H9 (cell line): Measurements from ENCODE around the gene KCNN3. TPM values are rescaled to one million over a fixed set of nuclear protein-coding genes. Genes with fewer than 3 reads are reported as not detected.

Experiments used
- DNase-seq: peaks from one replicate; pipeline ENCODE4 v3.0.0-alpha.2; 2017
- H2AFZ ChIP-seq: one replicate; pipeline ENCODE4 v1.6.1; 2013; ENCODE audit warnings: mild to moderate bottlenecking, low read length, control low read depth, moderate library complexity
- H2AK5ac ChIP-seq: 2 replicates; pipeline ENCODE4 v1.6.1; 2013; ENCODE audit warnings: low read length, control low read depth, mixed read lengths; ENCODE audit not compliant: insufficient read length
- H2BK120ac ChIP-seq: one replicate; pipeline ENCODE4 v1.6.1; 2013; ENCODE audit warnings: low read depth, mild to moderate bottlenecking, low read length, control low read depth, inconsistent platforms; ENCODE audit not compliant: poor library complexity, severe bottlenecking
- H2BK12ac ChIP-seq: 2 replicates; pipeline ENCODE4 v1.6.1; 2013; ENCODE audit warnings: low read length, control low read depth, mixed read lengths, low read depth; ENCODE audit not compliant: insufficient read length
- H2BK15ac ChIP-seq: 2 replicates; pipeline ENCODE4 v1.6.1; 2013; ENCODE audit warnings: low read depth, low read length, control low read depth
- H2BK20ac ChIP-seq: one replicate; pipeline ENCODE4 v1.6.1; 2013; ENCODE audit warnings: low read depth, mild to moderate bottlenecking, low read length, control low read depth, inconsistent platforms; ENCODE audit not compliant: poor library complexity, severe bottlenecking
- H2BK5ac ChIP-seq: 2 replicates; pipeline ENCODE4 v1.6.1; 2013; ENCODE audit warnings: low read length, control low read depth, mixed read lengths; ENCODE audit not compliant: insufficient read length
- H3K14ac ChIP-seq: 2 replicates; pipeline ENCODE4 v1.6.1; 2013; ENCODE audit warnings: low read length, control low read depth; ENCODE audit not compliant: insufficient read depth
- H3K18ac ChIP-seq: 2 replicates; pipeline ENCODE4 v1.6.1; 2013; ENCODE audit warnings: low read depth, mild to moderate bottlenecking, mixed read lengths, low read length, control low read depth; ENCODE audit not compliant: insufficient read length
- H3K23ac ChIP-seq: 2 replicates; pipeline ENCODE4 v1.6.1; 2013; ENCODE audit warnings: low read length, control low read depth, mixed read lengths, low read depth; ENCODE audit not compliant: insufficient read length
- H3K23me2 ChIP-seq: 2 replicates; pipeline ENCODE4 v1.6.1; 2013; ENCODE audit warnings: low read depth, mild to moderate bottlenecking, mixed read lengths, low read length, control low read depth; ENCODE audit not compliant: insufficient read length, poor library complexity, severe bottlenecking
- H3K27ac ChIP-seq: 2 replicates; pipeline ENCODE4 v1.5.1; 2013; ENCODE audit warnings: low read length, control low read depth, mixed read lengths, low read depth; ENCODE audit not compliant: insufficient read length
- H3K27me3 ChIP-seq: 2 replicates; pipeline ENCODE4 v1.6.1; 2013; ENCODE audit warnings: low read length, control low read depth, inconsistent platforms; ENCODE audit not compliant: insufficient read depth
- H3K4ac ChIP-seq: 2 replicates; pipeline ENCODE4 v1.6.1; 2013; ENCODE audit warnings: low read depth, mild to moderate bottlenecking, control low read depth, inconsistent platforms, low read length, moderate library complexity
- H3K4me1 ChIP-seq: 2 replicates; pipeline ENCODE4 v1.6.1; 2013; ENCODE audit warnings: low read length, control low read depth, inconsistent platforms; ENCODE audit not compliant: insufficient read depth
- H3K4me2 ChIP-seq: 2 replicates; pipeline ENCODE4 v1.6.1; 2013; ENCODE audit warnings: low read length, control low read depth, mixed read lengths; ENCODE audit not compliant: insufficient read length, insufficient read depth
- H3K56ac ChIP-seq: 2 replicates; pipeline ENCODE4 v1.6.1; 2013; ENCODE audit warnings: low read depth, mild to moderate bottlenecking, mixed read lengths, low read length, control low read depth; ENCODE audit not compliant: insufficient read length
- H3K79me1 ChIP-seq: 2 replicates; pipeline ENCODE4 v1.6.1; 2013; ENCODE audit warnings: low read depth, mild to moderate bottlenecking, moderate library complexity, low read length, control low read depth, inconsistent platforms; ENCODE audit not compliant: insufficient read depth, poor library complexity, severe bottlenecking
- H3K79me2 ChIP-seq: 2 replicates; pipeline ENCODE4 v1.6.1; 2013; ENCODE audit warnings: low read length, control low read depth, inconsistent platforms; ENCODE audit not compliant: insufficient read depth
- H3K9ac ChIP-seq: 2 replicates; pipeline ENCODE4 v1.6.1; 2013; ENCODE audit warnings: low read length, control low read depth, mixed read lengths; ENCODE audit not compliant: insufficient read length; ENCODE audit errors: extremely low read depth
- H3K9me3 ChIP-seq: one replicate; pipeline ENCODE4 v1.6.1; 2013; ENCODE audit warnings: low read depth, low read length, inconsistent platforms; ENCODE audit not compliant: control insufficient read depth
- H3T11ph ChIP-seq: one replicate; pipeline ENCODE4 v1.6.1; 2013; ENCODE audit warnings: mild to moderate bottlenecking, low read length, control low read depth, inconsistent platforms
- H4K20me1 ChIP-seq: one replicate; pipeline ENCODE4 v1.6.1; 2013; ENCODE audit not compliant: control insufficient read depth, insufficient read length, insufficient read depth
- H4K5ac ChIP-seq: 2 replicates; pipeline ENCODE4 v1.6.1; 2013; ENCODE audit warnings: low read depth, mild to moderate bottlenecking, mixed read lengths, low read length, control low read depth; ENCODE audit not compliant: insufficient read length
- H4K8ac ChIP-seq: replicated peaks from 2 replicates; pipeline ENCODE4 v1.6.1; 2013; ENCODE audit warnings: low read length, control low read depth, mixed read lengths, low read depth; ENCODE audit not compliant: insufficient read length
- H4K91ac ChIP-seq: 2 replicates; pipeline ENCODE4 v1.6.1; 2013; ENCODE audit warnings: low read depth, mild to moderate bottlenecking, moderate library complexity, mixed read lengths, low read length, control low read depth; ENCODE audit not compliant: insufficient read length
- H3K27ac Mint-ChIP-seq, 3 experiments: 2 replicates in 2 of 3; 3 replicates in 1 of 3; pipeline ENCODE4 v1.8.0; 2020 to 2021; ENCODE audit warnings: mixed read lengths in 3 of 3, mild to moderate bottlenecking in 1 of 3, moderate library complexity in 1 of 3
- H3K27me3 Mint-ChIP-seq: 2 replicates; pipeline ENCODE4 v1.8.0; 2021; ENCODE audit warnings: low read depth, mild to moderate bottlenecking, moderate library complexity, mixed read lengths
- H3K36me3 Mint-ChIP-seq, 3 experiments: 2 replicates in 2 of 3; 3 replicates in 1 of 3; pipeline ENCODE4 v1.8.0; 2020 to 2021; ENCODE audit warnings: low read depth in 3 of 3, mixed read lengths in 3 of 3; ENCODE audit not compliant: insufficient read depth in 1 of 3
- H3K4me1 Mint-ChIP-seq, 2 experiments: 2 replicates each; pipeline ENCODE4 v1.8.0; 2020; ENCODE audit warnings: mixed read lengths in 2 of 2
- H3K4me3 Mint-ChIP-seq, 2 experiments: 2 replicates in 1 of 2; 3 replicates in 1 of 2; pipeline ENCODE4 v1.8.0; 2020 to 2021; ENCODE audit warnings: mild to moderate bottlenecking in 2 of 2, mixed read lengths in 2 of 2, moderate library complexity in 1 of 2
- H3K9me3 Mint-ChIP-seq, 2 experiments: 2 replicates in 1 of 2; 3 replicates in 1 of 2; pipeline ENCODE4 v1.8.0; 2020; ENCODE audit warnings: mild to moderate bottlenecking in 2 of 2, mixed read lengths in 2 of 2, moderate library complexity in 1 of 2
- CTCF ChIP-seq: fragments of 200-600 bp; sonication (generic); conservative IDR thresholded peaks from 3 replicates; pipeline ENCODE4 v1.8.0; 2021; ENCODE audit warnings: antibody characterized with exemption, mild to moderate bottlenecking
- WGBS: extraction: QIAGEN DNeasy Blood & Tissue Kit; methylation state at CpG from one replicate; pipeline ENCODE4 v1.1.7; 2013; ENCODE audit warnings: missing lambda C conversion rate, low lambda C conversion rate, mixed read lengths; ENCODE audit not compliant: insufficient read length; ENCODE audit errors: extremely low coverage; 5-methylcytosine and 5-hydroxymethylcytosine counted together
- total RNA-seq: library from RNA; stranded (reverse); gene quantifications from 2 replicates; pipeline ENCODE4 v1.2.1, GENCODE V29; 2021

KCNN3 gene
- total RNA-seq, 1 experiment from 2014 or later: 0.83 TPM

- no peaks in the 10 kb centered on the region for H3K23me2 ChIP-seq
- H4K91ac ChIP-seq: no peak overlapping the region
- no peak overlapping the region for H4K5ac ChIP-seq
- no peaks in the 10 kb centered on the region for H3K9me3 ChIP-seq
- no peak overlapping the region for H3K4me2 ChIP-seq
- H2BK20ac ChIP-seq: no peak overlapping the region
- H3K23ac ChIP-seq: no peak overlapping the region
- H2AK5ac ChIP-seq: no peak overlapping the region
- no peak overlapping the region for H4K8ac ChIP-seq
- no peak overlapping the region for H2BK12ac ChIP-seq
- no peaks in the 10 kb centered on the region for H4K20me1 ChIP-seq
- no peaks in the 10 kb centered on the region for H3K36me3 Mint-ChIP-seq
- H3K79me1 ChIP-seq: no peaks in the 10 kb centered on the region
- peaks cover 12 to 13% of the 10 kb centered on the region in 2 experiments; a peak in 3 of 4 replicates for H3K4me1 Mint-ChIP-seq
- no peak overlapping the region for H3K56ac ChIP-seq
- H3K27me3 Mint-ChIP-seq: peaks cover 2% of the 10 kb centered on the region; the same call in 1 of the 2 replicates
- H3K9ac ChIP-seq: no peak overlapping the region
- no peak overlapping the region for H2BK120ac ChIP-seq
- no peak overlapping the region for H2BK15ac ChIP-seq
- H3K4ac ChIP-seq: no peak overlapping the region
- no peaks in the 10 kb centered on the region for H3K9me3 Mint-ChIP-seq
- H3K27ac ChIP-seq: no peak overlapping the region
- no peak for DNase-seq
- H2BK5ac ChIP-seq: no peak overlapping the region
- no peaks in the 10 kb centered on the region for H3K4me1 ChIP-seq
- no peak overlapping the region for H3K14ac ChIP-seq
- no peak for TF ChIP-seq CTCF
- no peak overlapping the region for H3K4me3 Mint-ChIP-seq
- no peak overlapping the region for H3K18ac ChIP-seq
- no peak overlapping the region for H3K27ac Mint-ChIP-seq
- no peak overlapping the region for H3T11ph ChIP-seq
- no peaks in the 10 kb centered on the region for H3K79me2 ChIP-seq
- H3K27me3 ChIP-seq: no peaks in the 10 kb centered on the region
- no CpG with 5 or more reads among the region's 2 CpGs for WGBS
- H2AFZ ChIP-seq: no peak overlapping the region
These were observed 154.1 kb downstream of the KCNN3 start for GRCh38 chr1:154716011-154716410.
